ENCODE results near the gene FBXW11. TPM values are rescaled to one million over a fixed set of nuclear protein-coding genes. Genes with fewer than 3 reads are reported as not detected.
"Not testable (repeated sequence)": the region's sequence is repeated elsewhere in the genome, so short reads cannot be mapped to it uniquely, and the experiment has no call there.

FBXW11 gene
- total RNA-seq, 2 donors from 2014 or later: 47.3 to 54.8 TPM

- H3K27me3 Mint-ChIP-seq: no peaks in the 10 kb centered on the region
- no peak overlapping the region for H3K4me3 Mint-ChIP-seq
- H3K27ac Mint-ChIP-seq: no peak overlapping the region
- peaks cover 26 to 32% of the 10 kb centered on the region in 2 donors for H3K4me1 Mint-ChIP-seq (ENCODE audit: low read depth in 2 of 2)
- H3K9me3 Mint-ChIP-seq: no peaks in the 10 kb centered on the region
- no peaks in the 10 kb centered on the region for H3K36me3 Mint-ChIP-seq
- DNase-seq (ENCODE audit: low spot score) (no peak), ATAC-seq (no peak)
Observed at GRCh38 chr5:171946000-171946781, 60.2 kb downstream of the FBXW11 start.

DNA sequence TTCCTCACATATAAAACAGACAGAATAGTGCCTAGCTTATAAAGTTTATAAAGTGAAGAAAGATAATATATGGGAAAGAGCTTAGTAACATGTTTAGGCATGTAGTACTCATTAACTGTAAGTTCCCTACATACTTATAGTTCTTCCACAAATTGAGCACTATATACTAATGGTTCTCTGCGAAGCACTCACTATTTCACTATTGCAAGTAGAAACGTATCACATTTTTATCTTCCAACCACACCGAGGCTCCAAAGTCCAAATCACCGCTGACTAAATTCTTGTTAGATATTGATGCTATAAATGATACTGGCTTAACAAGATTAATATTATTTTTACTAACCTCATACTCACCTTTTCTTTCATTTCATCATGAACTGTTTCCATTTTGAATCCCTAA lies 61.0 kb downstream of the FBXW11 start:
- Mint-ChIP-seq H3K27me3 (no peaks in the 10 kb centered on the region), H3K9me3 (no peaks in the 10 kb centered on the region), H3K27ac (no peak overlapping the region), H3K4me3 (no peak overlapping the region), H3K36me3 (no peaks in the 10 kb centered on the region), H3K4me1 (ENCODE audit: low read depth in 2 of 2) (peaks cover 32 to 36% of the 10 kb centered on the region in 2 donors)
- DNase-seq (ENCODE audit: low spot score) (no peak), ATAC-seq (no peak)

- Mint-ChIP-seq H3K27me3 (no peaks in the 10 kb centered on the region), H3K4me1 (ENCODE audit: low read depth in 2 of 2) (peaks cover 36 to 39% of the 10 kb centered on the region in 2 donors), H3K27ac (no peak overlapping the region), H3K36me3 (no peaks in the 10 kb centered on the region), H3K4me3 (no peak overlapping the region), H3K9me3 (no peaks in the 10 kb centered on the region)
- no peak for ATAC-seq
- no peak for DNase-seq (ENCODE audit: low spot score)
Observed at GRCh38 chr5:171945066-171945465, 61.4 kb downstream of the FBXW11 start.

DNA sequence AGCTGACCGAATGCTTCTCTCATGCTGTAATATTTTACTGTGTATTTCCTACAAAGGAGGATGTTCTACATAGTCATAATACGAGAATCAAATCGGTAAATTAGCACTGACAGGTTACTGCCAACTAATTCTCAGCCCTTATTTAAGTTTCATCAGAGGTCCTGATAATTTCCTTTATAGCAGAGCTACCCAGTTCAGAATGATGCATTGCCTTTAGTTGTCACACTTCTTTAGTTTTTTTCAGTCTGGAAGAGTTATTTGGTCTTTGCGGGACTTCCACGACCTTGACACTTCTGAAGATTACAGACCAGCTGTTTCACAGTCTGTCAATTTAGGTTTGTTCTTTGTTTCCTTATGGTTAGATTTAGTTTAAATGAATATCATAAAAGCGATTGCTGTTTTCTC lies 64.3 kb downstream of the FBXW11 start:
- Mint-ChIP-seq H3K27ac (peak overlapping the region; percentile 77 to 82), H3K4me3 (peak overlapping the region; percentile 83), H3K4me1 (ENCODE audit: low read depth in 2 of 2) (peaks cover 34 to 36% of the 10 kb centered on the region in 2 donors)
- DNase-seq (ENCODE audit: low spot score); H3K27me3 Mint-ChIP-seq; H3K9me3 Mint-ChIP-seq; H3K36me3 Mint-ChIP-seq: not testable (repeated sequence)
- peak; percentile 80 to 84 for ATAC-seq

DNA sequence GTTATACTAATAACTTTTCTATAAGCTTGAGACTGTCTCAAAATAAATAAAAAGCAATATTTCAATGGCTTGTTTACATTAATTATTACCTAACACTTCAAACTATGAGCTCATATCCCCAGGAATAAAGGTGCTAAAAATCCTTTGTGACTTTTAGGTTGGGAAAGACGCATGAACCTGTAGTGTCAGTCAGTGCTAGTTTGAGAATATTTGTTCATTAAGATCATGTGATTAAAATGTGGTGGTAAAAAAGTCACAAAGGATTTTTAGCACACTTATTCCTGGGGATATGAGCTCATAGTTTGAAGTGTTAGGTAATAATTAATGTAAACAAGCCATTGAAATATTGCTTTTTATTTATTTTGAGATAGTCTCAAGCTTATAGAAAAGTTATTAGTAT lies 64.8 kb downstream of the FBXW11 start:
- peaks cover 34 to 36% of the 10 kb centered on the region in 2 donors for H3K4me1 Mint-ChIP-seq (ENCODE audit: low read depth in 2 of 2)
- not testable (repeated sequence) for H3K4me3 Mint-ChIP-seq; H3K27me3 Mint-ChIP-seq; DNase-seq (ENCODE audit: low spot score); H3K36me3 Mint-ChIP-seq; H3K9me3 Mint-ChIP-seq
- peak in 1 of 2 donors; percentile 7 for ATAC-seq
- peak overlapping the region in 1 of 2 donors; percentile 67 for H3K27ac Mint-ChIP-seq

GRCh38 chr5:171941275-171941674 lies 65.2 kb downstream of the FBXW11 start:
- Mint-ChIP-seq H3K4me1 (ENCODE audit: low read depth in 2 of 2) (peaks cover 31 to 33% of the 10 kb centered on the region in 2 donors), H3K4me3 (peak overlapping the region; percentile 61), H3K27ac (peak overlapping the region; percentile 18 to 67)
- not testable (repeated sequence) for DNase-seq (ENCODE audit: low spot score); H3K27me3 Mint-ChIP-seq; H3K9me3 Mint-ChIP-seq; H3K36me3 Mint-ChIP-seq
- ATAC-seq: peak; percentile 85 to 87

DNA sequence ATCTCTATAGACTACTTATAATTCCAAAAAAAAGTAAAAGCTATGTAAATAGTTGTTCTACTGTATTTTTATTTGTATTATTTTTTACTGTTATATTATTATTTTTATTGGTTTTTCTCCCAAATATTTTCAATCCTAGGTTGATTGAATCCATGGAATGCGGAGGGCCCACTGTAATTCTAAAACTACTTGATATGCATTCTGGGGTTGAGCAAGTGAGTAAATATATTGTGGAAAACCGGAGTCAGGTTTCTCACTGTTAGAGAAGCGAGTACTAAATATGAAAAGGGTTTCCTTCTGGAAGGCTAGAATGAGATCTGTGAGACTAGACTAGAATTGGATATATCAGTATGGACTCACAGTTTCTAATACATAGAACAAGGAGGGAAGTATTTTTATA lies 66.5 kb downstream of the FBXW11 start:
- H3K4me1 Mint-ChIP-seq (ENCODE audit: low read depth in 2 of 2): peaks cover 27% of the 10 kb centered on the region in 2 donors
- H3K27ac Mint-ChIP-seq: no peak overlapping the region
- no peak for DNase-seq (ENCODE audit: low spot score)
- H3K9me3 Mint-ChIP-seq: no peaks in the 10 kb centered on the region
- no peak for ATAC-seq
- no peak overlapping the region for H3K4me3 Mint-ChIP-seq
- H3K27me3 Mint-ChIP-seq: no peaks in the 10 kb centered on the region
- no peaks in the 10 kb centered on the region for H3K36me3 Mint-ChIP-seq

- no peak for DNase-seq (ENCODE audit: low spot score)
- Mint-ChIP-seq H3K36me3 (peaks cover 6% of the 10 kb centered on the region), H3K4me1 (ENCODE audit: low read depth in 2 of 2) (peaks cover 19 to 29% of the 10 kb centered on the region in 2 donors), H3K4me3 (no peak overlapping the region), H3K9me3 (no peaks in the 10 kb centered on the region), H3K27ac (no peak overlapping the region), H3K27me3 (no peaks in the 10 kb centered on the region)
- ATAC-seq: no peak
Observed at GRCh38 chr5:171938358-171938757, 68.1 kb downstream of the FBXW11 start.

DNA sequence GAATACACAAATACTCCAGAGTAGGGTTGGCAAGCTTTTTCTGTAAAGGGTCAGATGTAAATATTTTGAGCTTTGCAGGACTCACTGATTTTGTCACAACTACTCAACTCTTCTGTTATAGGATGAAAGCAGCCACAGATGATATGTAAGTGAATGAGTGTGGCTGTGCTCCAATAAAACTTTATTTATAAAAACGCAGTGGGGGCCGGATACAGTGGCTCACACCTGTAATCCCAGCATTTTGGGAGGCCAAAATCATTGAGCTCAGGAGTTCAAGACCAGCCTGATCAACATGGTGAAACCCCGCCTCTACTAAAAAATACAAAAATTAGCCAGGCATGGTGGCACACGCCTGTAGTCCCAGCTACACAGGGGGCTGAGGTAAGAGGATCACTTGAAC lies 69.1 kb downstream of the FBXW11 start:
- no peak overlapping the region for H3K4me3 Mint-ChIP-seq
- ATAC-seq (no peak), DNase-seq (ENCODE audit: low spot score) (no peak)
- H3K9me3 Mint-ChIP-seq: no peaks in the 10 kb centered on the region
- peaks cover 9 to 19% of the 10 kb centered on the region in 2 donors for H3K4me1 Mint-ChIP-seq (ENCODE audit: low read depth in 2 of 2)
- H3K36me3 Mint-ChIP-seq: peaks cover 6% of the 10 kb centered on the region
- no peaks in the 10 kb centered on the region for H3K27me3 Mint-ChIP-seq
- no peak overlapping the region for H3K27ac Mint-ChIP-seq

DNA sequence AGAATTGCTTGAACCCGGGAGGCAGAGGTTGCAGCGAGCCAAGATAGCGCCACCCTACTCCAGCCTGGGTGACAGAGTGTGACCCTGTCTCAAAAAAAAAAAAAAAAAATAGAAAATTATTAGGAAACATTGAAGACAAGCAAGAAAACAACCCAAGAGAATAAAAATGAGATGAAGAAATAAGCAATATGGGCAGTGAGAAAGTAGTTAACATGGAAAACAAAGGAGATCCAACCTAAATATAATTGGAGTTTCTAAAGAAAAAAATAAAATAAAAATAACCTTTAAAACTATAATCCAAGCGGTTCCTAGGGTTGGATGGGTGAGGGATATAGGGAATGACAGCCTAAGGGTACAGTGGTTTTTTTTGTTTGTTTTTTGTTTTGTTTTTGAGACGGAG lies 71.9 kb downstream of the FBXW11 start:
- Mint-ChIP-seq H3K4me3 (no peak overlapping the region), H3K27ac (no peak overlapping the region), H3K27me3 (no peaks in the 10 kb centered on the region), H3K36me3 (peaks cover 6% of the 10 kb centered on the region), H3K4me1 (ENCODE audit: low read depth in 2 of 2) (peaks cover 10 to 25% of the 10 kb centered on the region in 2 donors), H3K9me3 (no peaks in the 10 kb centered on the region)
- ATAC-seq (no peak), DNase-seq (ENCODE audit: low spot score) (no peak)

DNA sequence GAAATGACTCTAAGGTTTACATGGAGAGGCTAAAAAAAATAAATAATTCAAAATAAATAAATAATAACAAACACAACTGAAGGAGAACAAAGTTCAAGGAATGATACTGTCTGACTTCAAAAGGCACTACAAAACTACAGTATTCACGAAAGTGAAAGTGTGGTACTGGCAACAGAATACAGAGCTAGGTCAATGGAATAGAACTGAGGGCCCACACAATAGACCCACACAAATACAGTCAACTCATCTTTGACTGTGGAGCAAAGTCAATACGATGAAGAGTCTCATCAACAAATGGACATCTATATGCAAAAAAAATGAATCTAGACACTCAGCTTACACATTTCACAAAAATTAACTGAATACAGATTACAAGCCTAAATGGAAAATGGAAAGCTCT lies 75.3 kb downstream of the FBXW11 start:
- Mint-ChIP-seq H3K27me3 (no peaks in the 10 kb centered on the region), H3K36me3 (peaks cover 6% of the 10 kb centered on the region), H3K4me3 (no peak overlapping the region), H3K27ac (no peak overlapping the region), H3K9me3 (no peaks in the 10 kb centered on the region), H3K4me1 (ENCODE audit: low read depth in 2 of 2) (peaks cover 30 to 39% of the 10 kb centered on the region in 2 donors)
- no peak for DNase-seq (ENCODE audit: low spot score)
- no peak for ATAC-seq

DNA sequence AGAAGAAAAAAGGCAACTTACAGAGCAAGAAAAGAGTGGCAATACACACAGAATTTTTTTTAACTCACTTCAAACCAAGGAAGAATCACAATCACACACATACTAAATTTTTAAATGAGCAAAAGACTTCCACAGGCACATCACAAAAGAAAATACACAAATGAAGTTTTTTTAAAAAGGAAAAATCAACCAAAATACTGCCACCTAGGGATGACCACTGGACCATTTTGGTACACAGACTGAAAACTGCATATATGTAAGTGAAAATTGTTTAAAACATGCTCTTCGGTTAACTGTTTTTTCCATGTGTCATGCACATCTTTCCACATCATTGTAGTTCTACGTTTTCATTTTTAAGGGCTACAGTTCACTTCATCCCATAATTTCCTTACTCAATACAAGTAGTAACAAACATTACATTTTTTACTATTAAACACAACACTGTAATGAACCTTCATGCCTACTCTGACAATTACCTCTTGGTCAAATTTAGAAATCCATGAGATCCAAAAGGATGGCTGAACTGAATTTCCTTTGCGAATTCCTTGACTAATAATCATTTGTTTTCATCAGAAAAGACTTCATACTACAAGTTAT lies 79.0 kb downstream of the FBXW11 start:
- H3K9me3 Mint-ChIP-seq: no peaks in the 10 kb centered on the region
- DNase-seq (ENCODE audit: low spot score) (no peak), ATAC-seq (no peak)
- no peaks in the 10 kb centered on the region for H3K36me3 Mint-ChIP-seq
- no peaks in the 10 kb centered on the region for H3K27me3 Mint-ChIP-seq
- H3K4me1 Mint-ChIP-seq (ENCODE audit: low read depth in 2 of 2): peaks cover 39 to 50% of the 10 kb centered on the region in 2 donors
- no peak overlapping the region for H3K27ac Mint-ChIP-seq
- H3K4me3 Mint-ChIP-seq: no peak overlapping the region

- Mint-ChIP-seq H3K36me3 (no peaks in the 10 kb centered on the region), H3K4me3 (no peak overlapping the region), H3K9me3 (no peaks in the 10 kb centered on the region), H3K27me3 (no peaks in the 10 kb centered on the region), H3K27ac (peak overlapping the region in 1 of 2 donors; percentile 13), H3K4me1 (ENCODE audit: low read depth in 2 of 2) (peaks cover 34 to 50% of the 10 kb centered on the region in 2 donors)
- ATAC-seq (peak; percentile 52 to 70), DNase-seq (ENCODE audit: low spot score) (peak; percentile 61)
Observed at GRCh38 chr5:171926311-171926710, 80.1 kb downstream of the FBXW11 start.

- ATAC-seq (no peak), DNase-seq (ENCODE audit: low spot score) (no peak)
- H3K27me3 Mint-ChIP-seq: no peaks in the 10 kb centered on the region
- peaks cover 43 to 47% of the 10 kb centered on the region in 2 donors for H3K4me1 Mint-ChIP-seq (ENCODE audit: low read depth in 2 of 2)
- H3K36me3 Mint-ChIP-seq: no peaks in the 10 kb centered on the region
- no peak overlapping the region for H3K4me3 Mint-ChIP-seq
- H3K27ac Mint-ChIP-seq: no peak overlapping the region
- H3K9me3 Mint-ChIP-seq: no peaks in the 10 kb centered on the region
Observed at GRCh38 chr5:171924493-171925122, 81.8 kb downstream of the FBXW11 start.

Data from natural killer cell treated with Interleukin-12 subunit alpha and Interleukin-12 subunit beta and Interleukin-15 and Interleukin-18, amount 100 ng/mL, for 72 hours (primary cell).